ENCODE data around the gene CFAP410.

GRCh38 chr21:44330698-44331097 is 8.5 kb downstream of the CFAP410 start:
- TF ChIP-seq, protein P1, sequence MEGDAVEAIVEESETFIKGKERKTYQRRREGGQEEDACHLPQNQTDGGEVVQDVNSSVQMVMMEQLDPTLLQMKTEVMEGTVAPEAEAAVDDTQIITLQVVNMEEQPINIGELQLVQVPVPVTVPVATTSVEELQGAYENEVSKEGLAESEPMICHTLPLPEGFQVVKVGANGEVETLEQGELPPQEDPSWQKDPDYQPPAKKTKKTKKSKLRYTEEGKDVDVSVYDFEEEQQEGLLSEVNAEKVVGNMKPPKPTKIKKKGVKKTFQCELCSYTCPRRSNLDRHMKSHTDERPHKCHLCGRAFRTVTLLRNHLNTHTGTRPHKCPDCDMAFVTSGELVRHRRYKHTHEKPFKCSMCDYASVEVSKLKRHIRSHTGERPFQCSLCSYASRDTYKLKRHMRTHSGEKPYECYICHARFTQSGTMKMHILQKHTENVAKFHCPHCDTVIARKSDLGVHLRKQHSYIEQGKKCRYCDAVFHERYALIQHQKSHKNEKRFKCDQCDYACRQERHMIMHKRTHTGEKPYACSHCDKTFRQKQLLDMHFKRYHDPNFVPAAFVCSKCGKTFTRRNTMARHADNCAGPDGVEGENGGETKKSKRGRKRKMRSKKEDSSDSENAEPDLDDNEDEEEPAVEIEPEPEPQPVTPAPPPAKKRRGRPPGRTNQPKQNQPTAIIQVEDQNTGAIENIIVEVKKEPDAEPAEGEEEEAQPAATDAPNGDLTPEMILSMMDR (IDR thresholded peaks at IDR 0.05; ENCODE audit: insufficient read depth, low read depth, low read length), result no peak
- TF ChIP-seq EZH2 (IDR thresholded peaks at IDR 0.05; ENCODE audit: insufficient read depth, low read length), result no peak

Data from astrocyte (in vitro differentiated cells and primary cell).